GM18909 (cell line): ENCODE data around the gene SRBD1.

Experiments
- ATAC-seq: cut with Tn5 transposase; IDR thresholded peaks from one replicate; pipeline ENCODE4 v1.9.1; 2021; ENCODE audit warnings: mild to moderate bottlenecking; ENCODE audit not compliant: unreplicated experiment, poor library complexity

SRBD1 gene, protein sequence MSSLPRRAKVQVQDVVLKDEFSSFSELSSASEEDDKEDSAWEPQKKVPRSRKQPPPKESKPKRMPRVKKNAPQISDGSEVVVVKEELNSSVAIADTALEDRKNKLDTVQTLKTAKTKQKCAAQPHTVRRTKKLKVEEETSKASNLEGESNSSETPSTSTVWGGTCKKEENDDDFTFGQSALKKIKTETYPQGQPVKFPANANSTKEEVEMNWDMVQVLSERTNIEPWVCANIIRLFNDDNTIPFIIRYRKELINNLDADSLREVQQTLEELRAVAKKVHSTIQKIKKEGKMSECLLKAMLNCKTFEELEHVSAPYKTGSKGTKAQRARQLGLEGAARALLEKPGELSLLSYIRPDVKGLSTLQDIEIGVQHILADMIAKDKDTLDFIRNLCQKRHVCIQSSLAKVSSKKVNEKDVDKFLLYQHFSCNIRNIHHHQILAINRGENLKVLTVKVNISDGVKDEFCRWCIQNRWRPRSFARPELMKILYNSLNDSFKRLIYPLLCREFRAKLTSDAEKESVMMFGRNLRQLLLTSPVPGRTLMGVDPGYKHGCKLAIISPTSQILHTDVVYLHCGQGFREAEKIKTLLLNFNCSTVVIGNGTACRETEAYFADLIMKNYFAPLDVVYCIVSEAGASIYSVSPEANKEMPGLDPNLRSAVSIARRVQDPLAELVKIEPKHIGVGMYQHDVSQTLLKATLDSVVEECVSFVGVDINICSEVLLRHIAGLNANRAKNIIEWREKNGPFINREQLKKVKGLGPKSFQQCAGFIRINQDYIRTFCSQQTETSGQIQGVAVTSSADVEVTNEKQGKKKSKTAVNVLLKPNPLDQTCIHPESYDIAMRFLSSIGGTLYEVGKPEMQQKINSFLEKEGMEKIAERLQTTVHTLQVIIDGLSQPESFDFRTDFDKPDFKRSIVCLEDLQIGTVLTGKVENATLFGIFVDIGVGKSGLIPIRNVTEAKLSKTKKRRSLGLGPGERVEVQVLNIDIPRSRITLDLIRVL

GRCh38 chr2:45611020-45611859, at the start of gene SRBD1:
Gene SRBD1 (minus strand): TSS chr2:45611267. CDS start chr2:45605441, 5,826 bp downstream.
- ATAC-seq: peak; percentile 95

DNA sequence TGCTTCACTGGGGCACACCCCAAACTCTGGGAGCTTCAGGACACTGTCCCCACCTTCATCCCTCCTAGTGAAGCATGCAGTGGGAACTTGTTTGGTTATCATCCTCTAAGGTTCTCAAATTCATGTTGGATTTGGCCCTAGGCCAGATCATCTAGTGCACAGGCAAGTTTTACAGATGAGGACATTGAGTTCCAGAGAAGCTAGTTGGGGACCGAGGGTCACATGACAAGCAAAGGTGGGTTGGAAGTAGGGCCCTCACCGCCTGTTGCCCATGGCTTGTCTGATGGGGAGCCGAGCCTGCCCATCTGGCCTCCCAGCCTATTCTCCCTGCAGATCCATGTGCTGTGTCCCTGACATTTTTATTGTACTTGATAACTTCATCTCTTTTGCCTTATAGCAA, 43.2 kb upstream of the SRBD1 start:
- no peak for ATAC-seq

DNA sequence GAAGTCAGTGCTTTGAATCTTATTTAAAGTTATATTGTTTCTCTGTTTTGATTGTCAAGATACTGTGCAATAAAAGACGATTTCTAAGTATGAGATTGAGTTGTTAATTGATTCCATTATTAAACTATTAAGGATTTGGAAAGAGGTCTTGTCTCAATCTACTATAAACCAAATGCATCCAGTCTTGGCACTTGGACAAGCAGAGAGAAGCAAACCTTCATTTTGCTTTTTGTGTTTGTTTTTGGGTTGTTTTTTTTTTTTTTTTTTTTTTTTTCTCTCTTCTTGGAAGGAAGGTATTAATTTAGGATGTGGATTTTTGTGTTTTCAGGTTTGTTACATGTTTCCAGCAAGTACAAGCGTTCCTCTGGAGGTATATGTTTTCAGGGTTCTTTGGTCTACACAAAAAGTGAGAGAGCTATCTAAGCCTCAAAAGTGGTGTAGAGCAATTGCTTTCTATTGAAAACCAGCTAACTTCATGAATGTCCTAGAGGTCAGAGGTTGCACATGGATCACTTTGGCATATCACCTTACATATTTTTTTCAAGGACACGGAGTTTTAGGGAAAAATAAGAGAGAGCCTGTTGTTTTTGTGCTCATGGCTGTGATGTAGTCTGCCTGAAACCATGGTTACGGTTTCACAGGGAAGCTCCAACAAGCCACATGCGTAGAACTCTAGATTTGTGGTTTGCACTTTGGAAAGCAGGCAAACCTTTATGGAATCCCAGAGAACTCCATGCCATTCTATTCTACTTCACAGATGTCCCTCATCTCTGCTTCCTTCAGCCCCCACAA, 42.3 kb upstream of the SRBD1 start:
- ATAC-seq: no peak

GRCh38 chr2:45652090-45653031, 41.3 kb upstream of the SRBD1 start:
- ATAC-seq: no peak

- ATAC-seq: peak; percentile 13
These were observed 40.5 kb upstream of the SRBD1 start, which contains the start of gene PRKCE for GRCh38 chr2:45651415-45652089. Gene PRKCE (plus strand): TSS chr2:45651675.

DNA sequence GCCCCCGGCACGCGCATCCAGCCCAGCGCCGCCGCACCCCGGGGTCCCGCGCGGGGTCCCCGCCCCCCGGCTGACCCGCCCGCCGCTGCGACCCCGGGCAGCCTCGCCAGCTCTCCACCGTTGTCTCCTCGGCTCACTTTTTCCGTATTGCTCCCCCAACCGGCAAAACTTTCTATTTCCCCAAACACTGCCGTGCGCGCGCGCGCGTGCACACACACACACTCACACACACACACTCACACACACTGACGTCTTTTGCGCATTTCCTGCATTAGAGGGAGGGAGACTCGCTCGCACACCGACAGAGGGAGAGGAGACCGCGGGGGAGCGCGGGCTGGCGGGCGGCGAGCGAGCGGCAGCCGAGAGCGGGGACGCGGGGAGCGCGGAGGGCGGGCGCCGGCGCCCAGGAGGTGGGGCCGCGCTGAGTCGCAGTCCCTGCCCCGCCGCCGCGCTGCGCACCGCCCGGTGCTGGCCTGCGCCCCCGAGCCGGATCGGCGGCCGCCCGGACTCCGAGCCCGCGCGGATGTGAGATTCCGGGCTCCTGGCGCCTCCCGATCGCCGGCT, 39.9 kb upstream of the SRBD1 start:
- peak; percentile 75 for ATAC-seq

GRCh38 chr2:45649858-45650811, 39.1 kb upstream of the SRBD1 start:
- ATAC-seq: peak; percentile 23

- no peak for ATAC-seq
These were observed 38.4 kb upstream of the SRBD1 start for GRCh38 chr2:45649462-45649857.

- no peak for ATAC-seq
These were observed 37.6 kb upstream of the SRBD1 start for GRCh38 chr2:45648636-45649035.

- no peak for ATAC-seq
These were observed 37.0 kb upstream of the SRBD1 start for GRCh38 chr2:45647986-45648520.

DNA sequence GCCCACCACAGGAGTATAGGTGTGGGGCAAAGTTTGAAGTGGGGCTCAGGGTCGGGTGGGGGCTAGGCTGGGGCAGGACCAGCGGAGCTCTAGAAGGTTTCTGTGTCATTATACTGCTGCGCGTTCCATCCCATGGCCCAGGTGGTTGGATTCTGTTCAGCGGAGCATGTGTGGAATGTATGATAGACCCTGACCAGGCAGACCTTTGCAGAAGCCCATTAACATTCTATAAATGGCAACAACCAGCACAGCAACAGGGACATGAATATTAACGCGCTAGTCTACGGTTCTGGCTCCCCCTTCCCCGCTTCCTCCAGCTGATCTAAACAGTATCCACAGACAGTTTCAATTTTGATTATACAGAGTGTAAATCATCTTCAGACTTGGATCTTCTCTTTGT, 36.3 kb upstream of the SRBD1 start:
- no peak for ATAC-seq

DNA sequence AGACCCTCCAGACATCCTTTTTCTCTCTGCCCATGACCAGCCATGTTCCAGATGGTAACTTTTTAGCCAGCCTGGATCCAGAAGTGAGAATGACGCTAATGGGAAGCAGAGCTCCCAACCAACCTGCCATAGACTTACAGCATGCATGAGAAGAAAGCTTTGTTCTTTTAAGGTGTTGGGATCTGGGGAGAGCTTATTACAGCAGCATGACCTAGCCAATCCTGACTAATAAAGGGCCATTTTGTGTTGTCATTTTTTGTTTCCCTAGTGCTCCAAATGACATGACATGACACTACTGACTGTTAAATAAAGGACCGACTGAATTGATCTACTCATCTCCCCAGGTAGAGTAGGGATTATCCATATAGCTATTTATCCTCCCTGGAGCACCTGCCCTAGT, 35.2 kb upstream of the SRBD1 start:
- no peak for ATAC-seq

GRCh38 chr2:45643543-45644542, 32.8 kb upstream of the SRBD1 start:
- peak; percentile 81 for ATAC-seq

GRCh38 chr2:45643095-45643494, 32.0 kb upstream of the SRBD1 start:
- ATAC-seq: no peak

GRCh38 chr2:45640576-45640975, 29.5 kb upstream of the SRBD1 start:
- ATAC-seq: no peak
